HEK293T (cell line): ENCODE data around the gene PANX3.
A peak's percentile ranks its signal among the peaks of the same experiment; 100 is the strongest.

ENCODE experiments used
- CTCF ChIA-PET: fragments of 350-600 bp; formaldehyde crosslinking; extraction: SDS; loops from one replicate; lab custom pipeline; 2021; ENCODE audit warnings: antibody characterized with exemption, inconsistent platforms; lab: Yijun Ruan, JAX
- POLR2A ChIA-PET: fragments of 350-600 bp; formaldehyde crosslinking; extraction: SDS; loops from one replicate; lab custom pipeline; 2020; ENCODE audit warnings: antibody characterized with exemption, inconsistent platforms; lab: Yijun Ruan, JAX
- DNase-seq: peaks from one replicate; pipeline ENCODE4 v3.0.0; 2012; ENCODE audit warnings: mixed read lengths; ENCODE audit errors: extremely low spot score
- ARNT ChIP-seq: fragments of 450-650 bp; IDR thresholded peaks from 2 replicates; pipeline ENCODE4 v1.6.1; 2017; ENCODE audit warnings: mild to moderate bottlenecking
- BHLHE40 ChIP-seq: fragments of 450-650 bp; IDR thresholded peaks from 2 replicates; pipeline ENCODE4 v1.6.1; 2016; ENCODE audit warnings: mild to moderate bottlenecking, moderate library complexity, borderline replicate concordance
- CTBP1 ChIP-seq: fragments of 450-650 bp; IDR thresholded peaks from 2 replicates; pipeline ENCODE4 v1.6.1; 2016; ENCODE audit warnings: borderline replicate concordance
- ELF4 ChIP-seq: fragments of 450-650 bp; IDR thresholded peaks from 2 replicates; pipeline ENCODE4 v1.6.1; 2017; ENCODE audit warnings: antibody characterized with exemption
- FOXA1 ChIP-seq: fragments of 450-650 bp; IDR thresholded peaks from 2 replicates; pipeline ENCODE4 v1.6.1; 2016; ENCODE audit warnings: mild to moderate bottlenecking
- FOXK2 ChIP-seq: fragments of 450-650 bp; IDR thresholded peaks from 2 replicates; pipeline ENCODE4 v1.6.1; 2016; ENCODE audit warnings: mild to moderate bottlenecking
- FOXM1 ChIP-seq: fragments of 450-650 bp; IDR thresholded peaks from 2 replicates; pipeline ENCODE4 v1.6.1; 2017; ENCODE audit warnings: mild to moderate bottlenecking, borderline replicate concordance
- HDGF ChIP-seq: fragments of 450-650 bp; IDR thresholded peaks from 2 replicates; pipeline ENCODE4 v1.6.1; 2017; ENCODE audit warnings: antibody characterized with exemption, borderline replicate concordance
- L3MBTL2 ChIP-seq: fragments of 450-650 bp; conservative IDR thresholded peaks from 2 replicates; pipeline ENCODE4 v1.6.1; 2016; ENCODE audit warnings: mild to moderate bottlenecking
- LEF1 ChIP-seq: fragments of 450-650 bp; IDR thresholded peaks from 2 replicates; pipeline ENCODE4 v1.6.1; 2017; ENCODE audit warnings: mild to moderate bottlenecking, borderline replicate concordance
- NFRKB ChIP-seq: fragments of 450-650 bp; IDR thresholded peaks from 2 replicates; pipeline ENCODE4 v1.6.1; 2016; ENCODE audit warnings: mild to moderate bottlenecking, moderate library complexity
- PKNOX1 ChIP-seq: fragments of 450-650 bp; IDR thresholded peaks from 2 replicates; pipeline ENCODE4 v1.6.1; 2016
- SP1 ChIP-seq: fragments of 450-650 bp; IDR thresholded peaks from 2 replicates; pipeline ENCODE4 v1.6.1; 2017
- SUZ12 ChIP-seq: fragments of 450-650 bp; IDR thresholded peaks from 2 replicates; pipeline ENCODE4 v1.6.1; 2016; ENCODE audit warnings: mild to moderate bottlenecking
- TARDBP ChIP-seq: fragments of 450-650 bp; IDR thresholded peaks from 2 replicates; pipeline ENCODE4 v1.6.1; 2016
- ZNF384 ChIP-seq: fragments of 450-650 bp; IDR thresholded peaks from 2 replicates; pipeline ENCODE4 v1.6.1; 2016

The PANX3 gene

GRCh38 chr11:124582565-124582964 is 28.7 kb upstream of the PANX3 start:
- ChIA-PET POLR2A (no interaction called here), CTCF (no interaction called here)
- TF ChIP-seq HDGF (no peak), FOXM1 (no peak), FOXA1 (no peak), LEF1 (no peak), CTBP1 (no peak), TARDBP (no peak), ZNF384 (no peak), ELF4 (no peak), SP1 (no peak), SUZ12 (no peak), NFRKB (no peak), ARNT (no peak), PKNOX1 (no peak), L3MBTL2 (no peak)
- no peak for DNase-seq

DNA sequence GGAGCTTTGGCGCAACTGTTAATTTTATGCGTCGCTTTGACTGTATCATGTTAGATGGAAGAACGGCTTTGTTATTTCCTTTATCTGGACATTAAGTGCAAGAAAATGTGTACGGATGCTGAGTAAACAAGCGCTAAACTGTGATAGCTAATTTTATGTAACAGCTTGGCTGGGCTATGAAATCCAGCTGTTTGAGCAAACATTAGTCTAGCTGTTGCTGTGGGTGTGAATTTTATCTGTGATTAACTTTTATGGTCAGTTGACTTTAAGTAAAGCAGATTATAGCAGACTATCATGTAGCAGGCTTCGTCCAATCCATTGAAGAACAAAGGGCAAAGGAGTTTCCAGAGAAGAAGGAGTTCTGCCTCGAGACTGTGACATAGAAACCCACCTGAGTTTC is 27.4 kb upstream of the PANX3 start:
- CTCF ChIA-PET: interaction anchor here (1.8 kb wide), 1 partner anchor 167 kb away, joined by 4 read pairs; no protein-coding TSS in a partner anchor
- no peak for TF ChIP-seq CTBP1
- TF ChIP-seq FOXA1: no peak
- no peak for TF ChIP-seq FOXK2
- TF ChIP-seq TARDBP: no peak
- no peak for TF ChIP-seq ZNF384
- TF ChIP-seq ELF4: no peak
- TF ChIP-seq LEF1: no peak
- no peak for TF ChIP-seq HDGF
- TF ChIP-seq FOXM1: no peak
- no peak for TF ChIP-seq SP1
- TF ChIP-seq NFRKB: no peak
- TF ChIP-seq PKNOX1: no peak
- TF ChIP-seq ARNT: no peak
- TF ChIP-seq L3MBTL2: no peak
- DNase-seq: no peak
- POLR2A ChIA-PET: no interaction called here

DNA sequence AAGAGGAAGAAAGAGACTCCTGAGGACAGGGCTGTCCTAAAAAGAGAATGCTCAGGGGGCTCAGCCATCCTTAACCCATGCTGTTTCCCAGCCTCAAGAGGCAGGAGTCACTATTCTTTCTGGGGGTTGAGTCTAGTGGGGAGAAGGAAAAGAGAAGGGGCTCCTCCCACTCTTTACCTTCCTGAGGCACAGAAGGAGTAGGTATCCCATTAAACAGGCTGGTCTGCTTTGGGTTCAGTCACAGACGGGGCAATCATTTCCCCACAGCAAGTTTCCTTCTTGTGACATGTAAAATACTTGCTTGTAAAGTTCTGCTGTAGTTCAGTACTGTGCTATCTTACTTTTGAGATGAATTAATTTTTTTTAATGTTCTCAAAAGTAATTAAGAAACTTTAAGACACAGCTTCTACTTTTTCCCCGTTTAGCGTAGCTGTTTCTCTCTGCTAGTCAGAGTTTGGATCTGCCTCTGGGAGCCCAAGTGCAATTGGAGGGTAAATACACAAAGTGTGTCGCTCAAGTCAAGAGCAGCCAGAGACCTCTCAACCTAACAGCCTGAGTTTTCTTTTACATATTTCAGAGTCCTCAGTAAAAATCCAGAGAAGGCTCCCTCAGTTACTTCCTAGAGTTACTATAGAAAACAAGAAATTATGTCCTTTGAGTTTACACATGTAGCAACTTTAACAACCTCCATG is 26.4 kb upstream of the PANX3 start:
- TF ChIP-seq PKNOX1: no peak
- TF ChIP-seq CTBP1: no peak
- no peak for TF ChIP-seq ARNT
- TF ChIP-seq ZNF384: no peak
- TF ChIP-seq FOXA1: no peak
- no peak for TF ChIP-seq SP1
- no peak for TF ChIP-seq ELF4
- no peak for TF ChIP-seq FOXM1
- ChIA-PET CTCF (interaction anchor here (1.8 kb wide), 1 partner anchor 168 kb away, joined by 4 read pairs; no protein-coding TSS in a partner anchor), POLR2A (no interaction called here)
- DNase-seq: no peak

DNA sequence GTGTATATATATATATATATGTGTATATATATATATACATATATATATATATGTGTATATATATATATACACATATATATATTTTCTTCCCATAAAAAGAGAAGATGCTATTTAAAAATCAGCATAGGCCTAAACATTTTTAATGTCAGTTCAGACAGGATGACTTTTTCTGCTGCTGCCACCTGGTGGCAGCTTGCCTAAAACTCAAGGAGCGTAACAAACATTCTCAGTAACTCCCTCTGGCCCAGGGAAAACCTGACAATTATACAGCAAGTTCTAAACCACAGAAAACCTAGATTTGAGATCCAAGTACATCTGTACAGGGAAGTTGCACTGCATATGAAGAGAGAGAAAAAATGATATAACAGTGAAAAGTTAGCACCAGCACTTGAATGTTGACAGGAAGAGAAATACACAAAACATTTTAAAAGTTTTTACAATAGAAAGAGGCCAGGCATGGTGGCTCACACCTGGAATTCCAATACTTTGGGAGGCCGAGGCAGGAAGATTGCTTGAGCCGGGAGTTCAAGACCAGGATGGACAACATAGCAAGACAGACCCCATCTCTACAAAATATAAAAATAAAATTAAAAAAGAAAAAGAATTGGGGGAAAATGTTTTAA is 24.9 kb upstream of the PANX3 start:
- peak; percentile 54 for DNase-seq
- POLR2A ChIA-PET: no interaction called here
- no peak for TF ChIP-seq BHLHE40
- TF ChIP-seq NFRKB: no peak
- TF ChIP-seq L3MBTL2: no peak
- no peak for TF ChIP-seq TARDBP
- TF ChIP-seq PKNOX1: no peak
- TF ChIP-seq SP1: no peak
- TF ChIP-seq CTBP1: no peak
- no peak for TF ChIP-seq FOXA1
- no peak for TF ChIP-seq ELF4
- CTCF ChIA-PET: interaction anchor here (0.8 kb wide), 2 partner anchors 515 to 517 kb away, joined by 3 read pairs; no protein-coding TSS in a partner anchor

GRCh38 chr11:124591430-124591829 is 19.8 kb upstream of the PANX3 start:
- no peak for TF ChIP-seq CTBP1
- no peak for DNase-seq
- ChIA-PET CTCF (no interaction called here), POLR2A (no interaction called here)

DNA sequence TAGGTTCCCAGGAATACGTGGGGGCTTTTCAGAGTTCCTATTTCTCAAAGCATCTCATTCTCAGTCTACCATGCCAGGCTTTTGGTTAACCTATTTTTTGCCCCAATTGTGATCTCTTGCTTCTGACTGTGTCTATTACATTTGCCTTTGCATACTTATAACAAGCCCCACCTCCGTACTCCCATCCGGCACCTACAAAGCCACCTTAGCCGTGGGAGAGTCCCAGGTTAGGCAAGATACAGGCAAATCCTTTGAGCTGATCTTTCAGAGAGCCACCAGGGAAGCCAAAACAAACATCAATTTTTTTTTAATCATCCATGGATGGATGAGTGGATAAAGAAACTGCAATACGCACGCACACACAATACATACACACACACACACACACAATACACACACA is 18.6 kb upstream of the PANX3 start:
- POLR2A ChIA-PET: interaction anchor here (1.2 kb wide), 1 partner anchor 30 kb away, joined by 4 read pairs; the partner anchor contains the start of gene TBRG1
- TF ChIP-seq FOXA1 (no peak), FOXK2 (no peak), CTBP1 (no peak)
- CTCF ChIA-PET: no interaction called here
- no peak for DNase-seq
